Activated CD4-positive, alpha-beta T cell treated with anti-CD3 and anti-CD28 coated beads, Interleukin-2, Interleukin-6, amounts not matched to agents 100 ng/mL and 50 ng/mL, durations not matched to agents 16 hours and 8 hours (primary cell): Measurements from ENCODE around the gene SLIT3.

ENCODE experiments used
- DNase-seq: peaks from one replicate; pipeline ENCODE4 v3.0.0-alpha.2; 2020

The SLIT3 gene

GRCh38 chr5:168878135-168878745, 422.7 kb downstream of the SLIT3 start:
- no peak for DNase-seq

GRCh38 chr5:168877132-168877892, 423.6 kb downstream of the SLIT3 start:
- no peak for DNase-seq

- no peak for DNase-seq
Measured at GRCh38 chr5:168876419-168876818, 424.5 kb downstream of the SLIT3 start.

DNA sequence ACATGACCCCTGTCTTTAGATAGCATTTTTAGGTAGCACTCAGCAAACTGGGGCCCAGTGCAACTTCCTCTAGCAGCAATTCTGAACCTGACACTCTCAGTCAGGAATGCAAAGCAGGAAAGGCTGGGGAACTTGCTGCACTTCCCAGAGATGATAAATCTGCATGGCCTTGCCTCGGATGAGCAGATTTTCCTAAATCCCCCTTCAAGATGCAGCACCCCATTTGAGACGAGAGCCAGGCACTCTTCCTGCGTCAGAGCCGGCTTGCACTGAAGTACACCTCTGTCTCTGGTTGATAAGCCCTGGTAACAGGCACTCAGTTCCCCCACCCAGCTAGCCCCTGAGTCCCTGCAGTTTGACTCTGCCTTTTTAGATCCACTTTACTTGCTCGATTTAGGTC, 425.1 kb downstream of the SLIT3 start:
- no peak for DNase-seq

DNA sequence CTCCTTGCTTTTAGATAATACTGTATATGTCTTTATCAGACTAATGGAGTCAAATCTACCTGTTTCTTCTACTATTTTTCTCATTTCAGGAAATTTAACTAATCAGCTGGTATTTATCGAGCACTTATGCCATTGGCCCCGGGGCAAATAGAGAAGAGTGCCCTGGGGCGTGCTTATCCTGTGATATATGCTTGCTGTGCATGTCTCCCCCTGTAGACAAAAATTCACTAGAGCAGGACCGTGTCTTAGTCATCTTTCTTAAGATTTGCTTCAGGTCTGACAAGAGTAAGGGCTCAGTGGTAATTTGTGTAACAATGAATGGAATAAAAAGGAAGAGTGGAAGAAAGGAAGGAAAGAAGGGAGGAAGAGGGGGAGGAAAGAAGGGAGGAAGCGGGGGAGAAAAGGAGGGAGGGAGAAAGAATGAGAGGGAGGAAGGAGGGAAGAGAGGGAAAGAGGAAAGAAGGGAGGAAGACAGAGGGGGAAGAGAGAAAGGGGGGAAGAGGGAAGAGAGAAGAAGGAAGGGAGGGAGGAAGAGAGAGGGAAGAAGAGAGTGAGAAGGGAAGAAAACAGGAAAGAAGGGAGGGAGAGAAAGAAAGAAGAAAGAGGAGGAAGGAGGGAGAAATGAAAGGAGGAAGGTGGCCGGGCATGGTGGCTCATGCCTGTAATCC, 426.1 kb downstream of the SLIT3 start:
- DNase-seq = no peak

DNA sequence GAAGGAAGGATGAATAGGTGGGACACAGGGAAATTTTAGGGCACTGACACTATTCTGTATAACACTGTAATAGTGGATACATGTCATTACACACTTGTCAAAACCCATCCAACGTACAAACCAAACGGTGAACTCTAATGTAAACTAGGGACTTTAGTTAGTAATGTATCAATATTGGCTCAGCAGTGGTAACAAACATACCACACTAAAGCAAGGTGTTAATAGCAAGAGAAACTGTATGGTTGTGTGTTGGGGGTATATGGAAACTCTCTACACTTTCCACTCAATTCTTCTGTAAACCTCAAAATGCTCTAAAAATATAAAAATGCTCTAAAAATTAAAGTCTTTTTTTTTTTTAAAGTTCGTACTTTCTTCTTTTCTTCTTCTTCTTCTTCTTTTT, 428.7 kb downstream of the SLIT3 start:
- no peak for DNase-seq

DNA sequence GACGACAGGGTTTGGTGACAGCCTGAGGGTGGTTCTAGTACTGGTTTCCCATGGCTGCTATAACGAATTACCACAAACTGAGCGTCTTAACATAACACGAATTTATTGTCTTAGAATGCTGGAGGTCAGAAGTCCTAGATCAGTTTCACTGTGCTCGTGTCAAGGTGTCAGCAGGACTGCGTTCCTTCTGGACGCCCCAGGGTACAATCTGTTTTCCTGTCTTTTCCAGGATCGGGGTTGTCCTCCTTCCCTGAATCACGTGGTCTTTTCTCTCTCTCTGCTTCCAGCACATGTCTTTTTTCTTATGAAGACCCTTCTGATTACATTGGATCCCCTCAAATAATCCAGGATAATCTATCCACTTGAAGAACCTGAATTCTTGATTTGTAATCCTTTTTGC, 430.0 kb downstream of the SLIT3 start:
- no peak for DNase-seq

DNA sequence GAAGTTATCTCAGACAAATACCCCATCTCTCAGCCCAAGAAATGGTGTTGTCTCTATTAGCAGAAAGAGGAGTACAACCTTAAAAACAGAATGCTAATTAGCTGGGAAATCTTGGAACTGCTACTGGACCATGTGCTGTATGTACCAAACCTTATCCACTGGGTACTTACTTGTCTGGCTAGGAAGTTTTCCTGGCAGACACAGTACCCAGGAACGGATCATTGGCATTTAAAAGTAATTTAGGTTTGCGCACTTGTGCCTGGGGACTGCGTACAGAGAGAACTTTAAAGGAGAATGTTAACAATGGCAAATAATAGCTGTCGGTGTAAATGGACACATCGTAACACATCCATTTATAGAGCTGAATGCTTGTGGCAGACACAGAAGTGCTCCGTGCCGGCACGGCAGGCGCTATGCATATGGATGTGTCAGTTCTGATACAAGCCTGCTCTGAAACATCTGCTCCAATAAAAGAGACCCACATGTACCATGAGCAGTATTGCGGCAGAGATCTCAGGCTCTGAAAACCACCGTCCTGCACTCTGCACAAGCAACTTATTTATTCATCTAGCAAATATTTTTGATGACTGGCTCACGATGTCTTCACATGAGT, 431.2 kb downstream of the SLIT3 start:
- no peak for DNase-seq

- no peak for DNase-seq
Measured at GRCh38 chr5:168867241-168867640, 433.7 kb downstream of the SLIT3 start.

- DNase-seq = no peak
Measured at GRCh38 chr5:168865968-168866367, 435.0 kb downstream of the SLIT3 start.

DNA sequence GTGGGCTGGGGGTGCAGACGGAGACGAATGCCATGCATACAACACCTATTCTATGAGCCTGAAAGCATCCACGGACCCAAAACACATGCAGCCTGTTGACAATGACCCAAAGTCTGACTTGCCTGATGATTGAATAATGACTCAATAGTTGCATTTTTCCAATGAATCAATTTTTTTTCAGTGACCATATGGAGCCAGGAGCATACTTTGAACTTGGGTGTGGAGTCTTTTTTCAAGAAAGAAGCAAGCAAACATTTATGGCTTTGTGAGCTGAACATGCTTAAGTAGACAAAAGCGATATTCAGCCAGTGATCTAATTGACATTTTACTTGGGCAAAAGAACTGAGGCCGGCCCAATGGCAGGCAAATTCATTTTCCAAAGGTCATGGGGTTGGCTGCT, 437.9 kb downstream of the SLIT3 start:
- DNase-seq = no peak

GRCh38 chr5:168860503-168860902, 440.4 kb downstream of the SLIT3 start:
- no peak for DNase-seq

GRCh38 chr5:168860081-168860480, 440.9 kb downstream of the SLIT3 start:
- DNase-seq = no peak

DNA sequence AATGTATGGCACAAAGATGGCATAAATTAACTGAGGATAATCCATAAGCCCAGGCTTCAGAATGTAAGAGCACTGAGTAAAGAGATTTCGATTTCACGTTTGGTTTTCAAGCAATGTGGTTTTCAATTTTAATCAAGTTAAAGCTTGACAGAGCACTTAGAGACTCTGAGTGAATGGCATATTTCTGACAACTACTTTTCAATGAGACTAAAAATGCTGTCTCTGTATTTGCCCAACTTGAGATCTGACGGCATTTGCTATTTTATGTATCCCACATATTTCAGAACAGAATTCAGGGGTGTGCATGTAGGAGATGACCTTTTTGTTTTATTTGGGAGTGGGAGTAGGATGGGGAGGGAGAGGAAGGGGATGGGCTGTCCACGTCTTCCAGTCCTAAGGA, 441.5 kb downstream of the SLIT3 start:
- no peak for DNase-seq

DNA sequence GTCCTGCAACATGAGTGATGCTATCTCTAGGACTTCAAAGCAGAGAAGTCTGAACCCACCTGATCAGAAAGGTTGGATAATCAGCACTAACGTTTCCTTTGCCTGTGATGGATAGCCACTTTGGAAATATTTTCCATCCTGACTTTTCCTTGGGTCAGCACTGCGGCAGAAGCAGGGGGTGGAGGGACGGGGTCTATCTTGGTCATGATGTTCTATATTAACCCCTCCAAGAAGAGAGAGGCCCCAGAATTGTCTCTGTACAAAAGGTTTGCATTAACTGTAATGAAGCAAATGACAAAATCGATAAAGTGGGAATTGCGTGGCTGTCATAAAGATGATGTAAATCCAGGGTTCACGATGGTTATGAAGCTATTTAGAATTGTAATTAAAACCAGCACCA, 441.9 kb downstream of the SLIT3 start:
- DNase-seq = no peak

DNA sequence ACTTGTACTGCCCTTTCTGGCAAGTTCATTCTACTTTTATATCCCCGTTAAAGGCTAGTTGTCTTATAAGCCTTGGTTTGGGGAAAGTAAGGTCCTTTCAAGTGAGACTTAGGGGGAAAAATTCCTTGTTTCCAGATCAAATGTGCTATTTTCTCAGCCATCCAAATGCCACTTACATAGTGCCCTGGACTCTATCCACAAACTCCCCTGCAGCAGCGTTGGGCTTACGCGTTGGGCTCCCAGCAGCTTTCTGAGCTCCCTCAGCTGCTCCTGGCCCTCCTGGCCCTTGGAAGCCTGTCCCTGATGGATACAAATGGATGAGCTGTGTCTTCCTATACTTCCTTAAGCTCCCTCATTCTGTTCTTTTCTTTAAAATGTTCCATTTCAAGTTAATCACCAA, 442.6 kb downstream of the SLIT3 start:
- no peak for DNase-seq

- peak; percentile 16 for DNase-seq
Measured at GRCh38 chr5:168853972-168854371, 447.0 kb downstream of the SLIT3 start.

- DNase-seq = peak; percentile 34
Measured at GRCh38 chr5:168852329-168852728, 448.6 kb downstream of the SLIT3 start.

- DNase-seq = peak; percentile 73
Measured at GRCh38 chr5:168851902-168852321, 449.0 kb downstream of the SLIT3 start.

GRCh38 chr5:168850683-168851082, 450.3 kb downstream of the SLIT3 start:
- DNase-seq = no peak

- no peak for DNase-seq
Measured at GRCh38 chr5:168848569-168848968, 452.4 kb downstream of the SLIT3 start.

- no peak for DNase-seq
Measured at GRCh38 chr5:168847511-168848073, 453.3 kb downstream of the SLIT3 start.

DNA sequence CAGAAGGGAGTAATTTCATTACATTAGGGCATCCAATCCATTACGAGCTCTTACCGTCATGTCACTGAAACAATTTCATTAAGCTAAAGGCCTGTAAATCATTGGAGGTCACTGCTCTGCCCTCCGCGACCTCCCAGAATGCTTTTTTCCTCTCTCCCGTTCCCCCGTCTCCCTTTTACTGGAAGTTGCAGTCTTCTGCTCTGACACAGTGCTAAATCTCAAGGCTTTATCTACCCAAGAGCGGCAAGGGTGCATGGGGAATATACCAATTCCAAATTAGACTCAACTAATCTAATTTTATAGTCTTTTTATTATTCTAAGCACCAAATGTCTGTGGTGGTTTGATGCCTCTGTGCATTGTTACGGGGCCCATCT, 456.0 kb downstream of the SLIT3 start:
- DNase-seq = no peak
